Heart right ventricle (tissue), 16 donors: Measurements from ENCODE around the gene RNASE1. TPM values are rescaled to one million over a fixed set of nuclear protein-coding genes. Genes with fewer than 3 reads are reported as not detected.

Experiments
- ATAC-seq, 8 donors: fragments of 200-7000 bp; cut with Tn5 transposase; one replicate each; pipeline ENCODE4 v1.9.1; 2020; ENCODE audit warnings: mild to moderate bottlenecking in 8 of 8, moderate library complexity in 8 of 8, moderate number of reproducible peaks in 1 of 8
- DNase-seq, 2 donors: peaks; one replicate each; pipeline ENCODE4 v3.0.0-alpha.2; 2020
- H3K27ac ChIP-seq, 10 donors: fragments of 200-600 bp; sonication (generic) in 2 of 10; one replicate each; pipeline versions ENCODE4 v1.5.0 to v1.8.0; 2020 to 2022; ENCODE audit warnings: mild to moderate bottlenecking in 3 of 10
- H3K27me3 ChIP-seq, 7 donors: fragments of 200-600 bp; one replicate each; pipeline ENCODE4 v1.8.0; 2021 to 2022; ENCODE audit warnings: mild to moderate bottlenecking in 2 of 7
- H3K36me3 ChIP-seq, 9 donors: fragments of 200-600 bp; sonication (generic) in 1 of 9; one replicate each; pipeline versions ENCODE4 v1.5.0 to v1.8.0; 2020 to 2022; ENCODE audit warnings: mild to moderate bottlenecking in 2 of 9
- H3K4me1 ChIP-seq, 9 donors: fragments of 200-600 bp; sonication (generic) in 1 of 9; one replicate each; pipeline versions ENCODE4 v1.5.0 to v1.8.0; 2020 to 2022; ENCODE audit warnings: mild to moderate bottlenecking in 4 of 9
- H3K4me3 ChIP-seq, 10 donors: fragments of 200-600 bp; sonication (generic) in 2 of 10; one replicate each; pipeline versions ENCODE4 v1.5.0 to v1.8.0; 2020 to 2022; ENCODE audit warnings: mild to moderate bottlenecking in 7 of 10, moderate library complexity in 2 of 10
- H3K9me3 ChIP-seq, 11 donors: fragments of 200-600 bp in 10 of 11; sonication (generic) in 2 of 11; one replicate each; pipeline versions ENCODE4 v1.5.0 to v1.8.0; 2013 to 2022; ENCODE audit warnings: mild to moderate bottlenecking in 2 of 11, control low read depth in 1 of 11, moderate library complexity in 1 of 11
- WGBS, 2 donors: extraction: QIAGEN DNeasy Blood & Tissue Kit; methylation state at CpG; one replicate each; pipeline ENCODE4 v1.1.7; 2013; ENCODE audit warnings: inconsistent platforms in 1 of 2; 5-methylcytosine and 5-hydroxymethylcytosine counted together
- intact Hi-C, 10 donors: fragments of 100-400 bp; cut with DNase I; formaldehyde crosslinking; loops; one replicate each; pipeline versions ENCODE4 v1.11.1 to v1.14.2; 2022
- polyA plus RNA-seq, 2 donors: library from polyadenylated mRNA; stranded (reverse); fragments of 200-250 nt; gene quantifications; one replicate each; pipeline ENCODE4 v1.2.3, GENCODE V29; 2013
- total RNA-seq, 10 donors: library from RNA; stranded (reverse); fragmentation: NEBNext Ultra II Directional in 3 of 10; extraction: Animal tissue kit (Norgen Biotek cat#: 25700) in 3 of 10; gene quantifications; one replicate each; pipeline versions ENCODE4 v1.2.1 to v1.2.4, GENCODE V29; 2021 to 2023
- TF ChIP-seq, protein P1 (sequence below), 9 donors: fragments of 200-600 bp; sonication (generic) in 2 of 9; IDR thresholded peaks; one replicate each; pipeline versions ENCODE4 v1.5.0 to v1.8.0; 2021 to 2022; ENCODE audit warnings: antibody characterized with exemption in 9 of 9, mild to moderate bottlenecking in 5 of 9, moderate library complexity in 1 of 9
- donor health status: Arrhythmogenic right ventricular cardiomyopathy.
- donor health status: ischemic (EF 13 %, LVEDD 7.1; RV severe dilation, severe dysfunction).
- donor health status: healthy with polysubstance abuse.
- donor health status: DM: no; HTN: yes; CAD: no.
- donor health status: DM: no; HTN: no; CAD: no.
- donor health status: ischemic (EF 25% LVEDD 6.9; RV normal size, moderate dysfunction).
- donor health status: ischemic (EF 25% LVEDD 5.7; RV mildly dilated, moderate dysfunction).
- donor health status: healthy.
- donor health status: DM: yes; HTN: yes; CAD: no.
- donor health status: Ischemic cardiomyopathy.
- donor health status: ischemic (EF 35%, LVEDD 5.7; RV mildly dilated, moderate dysfunction).
- donor health status: nonischemic (EF 11% LVEDD 7.7; RV severe dilation, severe dysfunction).
- donor health status: DM: yes; HTN: yes; CAD: no.
- donor health status: PGD.
- donor health status: ischemic (EF 29% LVEDD 5.4; RV normal size, mild dysfunction).
- donor health status: nonischemic (EF 23%, LVEDD 6.1; RV moderate dilation, normal function).

The RNASE1 gene
- total and polyA plus RNA-seq, 12 donors: 92.1 to 490 (median 180) TPM

DNA sequence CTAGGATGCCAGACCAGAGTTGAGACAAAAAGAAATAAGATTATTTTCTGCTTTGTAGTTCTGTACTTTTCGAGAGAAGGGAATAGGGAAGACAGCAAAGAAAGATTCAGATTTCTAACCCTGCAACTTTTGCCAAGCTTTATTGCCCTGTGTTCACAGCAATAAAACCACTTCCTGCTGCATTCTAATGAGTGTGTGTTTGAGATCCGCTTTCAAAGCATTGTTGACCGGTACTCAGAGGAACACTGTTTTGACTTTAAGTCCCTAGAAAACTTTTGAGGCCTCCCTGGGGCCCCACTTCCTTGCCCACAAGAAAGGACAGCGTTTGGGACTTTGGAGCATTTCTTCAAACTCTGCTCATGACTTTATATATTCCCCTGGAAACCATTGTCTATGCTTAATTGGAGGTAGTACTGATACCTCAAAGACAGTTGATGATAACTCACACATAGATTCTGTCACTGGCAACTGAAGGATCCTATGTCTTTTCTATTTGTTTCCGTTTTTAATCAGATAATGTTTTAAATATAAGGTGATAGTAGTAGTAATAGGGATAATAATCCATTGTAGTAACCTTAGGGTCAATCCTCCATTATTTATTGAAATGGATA is 20.3 kb downstream of the RNASE1 start:
- H3K27ac ChIP-seq: peak overlapping the region in 8 of 10 donors; percentile 9 to 92 (median 54)
- DNase-seq (no peak), ATAC-seq (peak in 7 of 8 donors; percentile 23 to 74 (median 63))
- H3K27me3 ChIP-seq: no peaks in the 10 kb centered on the region
- H3K4me3 ChIP-seq: peak overlapping the region in 7 of 10 donors; percentile 11 to 51 (median 33)
- peaks cover 0 to 51% (median 21%) of the 10 kb centered on the region in 9 donors for H3K4me1 ChIP-seq
- TF ChIP-seq, protein P1, sequence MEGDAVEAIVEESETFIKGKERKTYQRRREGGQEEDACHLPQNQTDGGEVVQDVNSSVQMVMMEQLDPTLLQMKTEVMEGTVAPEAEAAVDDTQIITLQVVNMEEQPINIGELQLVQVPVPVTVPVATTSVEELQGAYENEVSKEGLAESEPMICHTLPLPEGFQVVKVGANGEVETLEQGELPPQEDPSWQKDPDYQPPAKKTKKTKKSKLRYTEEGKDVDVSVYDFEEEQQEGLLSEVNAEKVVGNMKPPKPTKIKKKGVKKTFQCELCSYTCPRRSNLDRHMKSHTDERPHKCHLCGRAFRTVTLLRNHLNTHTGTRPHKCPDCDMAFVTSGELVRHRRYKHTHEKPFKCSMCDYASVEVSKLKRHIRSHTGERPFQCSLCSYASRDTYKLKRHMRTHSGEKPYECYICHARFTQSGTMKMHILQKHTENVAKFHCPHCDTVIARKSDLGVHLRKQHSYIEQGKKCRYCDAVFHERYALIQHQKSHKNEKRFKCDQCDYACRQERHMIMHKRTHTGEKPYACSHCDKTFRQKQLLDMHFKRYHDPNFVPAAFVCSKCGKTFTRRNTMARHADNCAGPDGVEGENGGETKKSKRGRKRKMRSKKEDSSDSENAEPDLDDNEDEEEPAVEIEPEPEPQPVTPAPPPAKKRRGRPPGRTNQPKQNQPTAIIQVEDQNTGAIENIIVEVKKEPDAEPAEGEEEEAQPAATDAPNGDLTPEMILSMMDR (IDR thresholded peaks at IDR 0.05): no peak
- no peaks in the 10 kb centered on the region for H3K9me3 ChIP-seq
- intact Hi-C loops: no loop called here
- WGBS, 2 donors: 31 to 32% methylated on average over 5 of the region's 5 CpGs
- no peaks in the 10 kb centered on the region for H3K36me3 ChIP-seq

DNA sequence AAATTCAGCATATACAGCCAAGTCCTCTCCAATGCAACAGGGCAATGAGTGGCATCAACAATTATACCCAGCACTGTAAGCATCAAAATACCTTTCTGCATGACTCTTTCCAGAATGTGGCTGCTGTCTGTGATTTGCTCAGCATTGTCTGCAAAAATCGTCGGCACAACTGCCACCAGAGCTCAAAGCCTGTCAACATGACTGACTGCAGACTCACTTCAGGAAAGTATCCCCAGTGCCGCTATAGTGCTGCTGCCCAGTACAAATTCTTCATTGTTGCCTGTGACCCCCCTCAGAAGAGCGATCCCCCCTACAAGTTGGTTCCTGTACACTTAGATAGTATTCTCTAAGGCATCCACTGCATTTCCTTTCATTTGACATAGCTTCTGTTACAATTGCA is 20.8 kb downstream of the RNASE1 start:
- no peak for DNase-seq
- no peaks in the 10 kb centered on the region for H3K9me3 ChIP-seq
- H3K4me3 ChIP-seq: peak overlapping the region in 7 of 10 donors; percentile 11 to 51 (median 33)
- H3K27me3 ChIP-seq: no peaks in the 10 kb centered on the region
- TF ChIP-seq, protein P1 (IDR thresholded peaks at IDR 0.05): no peak
- H3K4me1 ChIP-seq: peaks cover 0 to 47% (median 21%) of the 10 kb centered on the region in 9 donors
- no peaks in the 10 kb centered on the region for H3K36me3 ChIP-seq
- peak in 5 of 8 donors; percentile 15 to 54 (median 25) for ATAC-seq
- intact Hi-C loops: no loop called here
- peak overlapping the region in 8 of 10 donors; percentile 9 to 92 (median 54) for H3K27ac ChIP-seq
- 4 to 9% methylated on average over 4 of the region's 4 CpGs for WGBS, 2 donors

DNA sequence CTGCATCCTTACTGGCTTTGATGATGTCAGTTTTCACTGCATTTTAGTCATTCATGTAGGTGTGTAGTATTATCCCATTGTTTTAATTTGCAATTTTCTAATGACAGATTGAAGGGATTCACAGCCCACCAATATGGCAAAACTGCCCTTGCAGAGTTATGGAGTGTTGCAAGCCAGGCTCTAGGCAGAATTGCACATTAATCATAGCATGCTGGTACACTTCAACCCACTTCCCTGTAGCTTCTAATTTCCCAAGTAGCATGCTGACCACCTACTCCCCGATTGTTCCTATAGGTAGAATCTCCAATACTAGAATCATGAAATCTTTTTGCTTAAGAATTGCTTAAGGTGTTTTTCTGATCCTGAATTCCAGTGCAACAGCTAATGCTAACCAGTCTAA is 26.7 kb downstream of the RNASE1 start:
- peaks cover 0 to 11% (median 0%) of the 10 kb centered on the region in 9 donors for H3K4me1 ChIP-seq
- WGBS, 2 donors: 86 to 91% methylated on average over 1 of the region's 1 CpG
- no peaks in the 10 kb centered on the region for H3K36me3 ChIP-seq
- DNase-seq (no peak), ATAC-seq (no peak)
- H3K4me3 ChIP-seq: no peak overlapping the region
- TF ChIP-seq, protein P1 (IDR thresholded peaks at IDR 0.05): no peak
- no peaks in the 10 kb centered on the region for H3K9me3 ChIP-seq
- no peaks in the 10 kb centered on the region for H3K27me3 ChIP-seq
- intact Hi-C loops: no loop called here
- H3K27ac ChIP-seq: no peak overlapping the region

DNA sequence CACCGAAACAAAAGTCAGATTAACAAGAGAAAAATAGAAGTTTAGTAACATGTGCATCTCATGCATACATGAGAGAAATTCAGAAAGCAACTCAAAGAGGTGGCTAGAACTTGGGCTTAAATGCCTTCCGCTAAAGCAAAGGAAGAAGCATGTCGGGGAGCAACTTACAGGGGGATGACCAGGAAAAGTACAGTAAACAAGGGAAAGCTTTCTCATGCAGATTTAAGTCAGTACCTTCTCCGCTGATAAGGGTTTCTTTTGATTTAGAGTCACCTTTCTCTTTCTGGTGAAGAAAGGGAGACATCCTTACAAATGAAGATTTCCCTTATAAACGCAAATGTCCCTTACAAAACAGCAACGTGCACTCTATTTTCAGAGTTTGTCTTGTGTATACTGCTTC is 27.6 kb downstream of the RNASE1 start:
- Histone ChIP-seq H3K27ac (no peak overlapping the region), H3K4me3 (no peak overlapping the region), H3K9me3 (no peaks in the 10 kb centered on the region), H3K4me1 (peaks cover 0 to 4% (median 0%) of the 10 kb centered on the region in 9 donors), H3K27me3 (no peaks in the 10 kb centered on the region), H3K36me3 (no peaks in the 10 kb centered on the region)
- intact Hi-C loops: no loop called here
- ATAC-seq: no peak
- no peak for DNase-seq
- TF ChIP-seq, protein P1 (IDR thresholded peaks at IDR 0.05): no peak
- WGBS, 2 donors: 72 to 78% methylated on average over 6 of the region's 6 CpGs
